ENCODE results near the gene SOCS1. TPM values are rescaled to one million over a fixed set of nuclear protein-coding genes. Genes with fewer than 3 reads are reported as not detected.

The SOCS1 gene
- polyA plus RNA-seq, 1 donor from 2014 or later: not detected

DNA sequence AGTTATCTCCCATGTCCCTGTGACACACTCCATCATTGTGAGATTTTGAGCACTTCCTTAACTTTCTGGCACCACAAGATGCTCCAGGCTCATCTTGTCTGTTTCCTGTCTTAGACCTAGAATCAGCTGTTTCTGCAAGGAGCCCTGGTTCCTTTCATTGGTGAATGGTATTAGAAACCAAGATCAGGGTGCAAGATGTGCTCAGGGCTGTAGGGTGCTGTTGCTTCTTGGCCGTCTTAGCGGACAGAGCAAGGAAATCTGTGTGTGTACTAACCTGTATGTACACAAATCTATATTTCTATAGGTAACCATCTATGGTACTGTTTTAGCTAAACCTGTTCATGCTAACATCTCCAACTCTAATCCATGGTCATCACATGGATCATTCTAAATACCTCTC lies 33.2 kb upstream of the SOCS1 start:
- no peaks in the 10 kb centered on the region for H3K27me3 ChIP-seq (ENCODE audit: insufficient read depth, low read depth, low read length)
- no peaks in the 10 kb centered on the region for H4K20me1 ChIP-seq (ENCODE audit: insufficient read depth)
- H3K9me3 ChIP-seq (ENCODE audit: low read length): no peaks in the 10 kb centered on the region
- H3F3A ChIP-seq (ENCODE audit: insufficient read depth, low read length, poor library complexity, severe bottlenecking): no peaks in the 10 kb centered on the region
- no peak overlapping the region for H3K4me2 ChIP-seq (ENCODE audit: low read length)
- no peak overlapping the region for H3K4me3 ChIP-seq (ENCODE audit: low read length)
- H3K36me3 ChIP-seq (ENCODE audit: insufficient read depth, low read length): no peaks in the 10 kb centered on the region
- H3K9me2 ChIP-seq (ENCODE audit: insufficient read depth, low read length): no peaks in the 10 kb centered on the region
- H3K27ac ChIP-seq (ENCODE audit: low read length): no peak overlapping the region
- no peak overlapping the region for H2AFZ ChIP-seq (ENCODE audit: low read depth, low read length)
- no peak overlapping the region for H3K9ac ChIP-seq (ENCODE audit: low read length)
- TF ChIP-seq MXI1 (conservative IDR thresholded peaks at IDR 0.05; ENCODE audit: poor library complexity, severe bottlenecking): no peak
- TF ChIP-seq SMC3 (conservative IDR thresholded peaks at IDR 0.05; ENCODE audit: poor library complexity): no peak
- no peak for TF ChIP-seq REST (IDR thresholded peaks at IDR 0.05; ENCODE audit: borderline replicate concordance)
- no peak for TF ChIP-seq TAF1 (IDR thresholded peaks at IDR 0.05; ENCODE audit: low read depth)
- TF ChIP-seq EZH2 (IDR thresholded peaks at IDR 0.05; ENCODE audit: borderline replicate concordance, insufficient read depth, low read length, poor library complexity, severe bottlenecking): no peak
- TF ChIP-seq EP300 (conservative IDR thresholded peaks at IDR 0.05; ENCODE audit: poor library complexity, severe bottlenecking): no peak
- no peak for TF ChIP-seq POLR2AphosphoS5 (IDR thresholded peaks at IDR 0.05)
- TF ChIP-seq CTCF (IDR thresholded peaks at IDR 0.05; ENCODE audit: poor library complexity, severe bottlenecking): no peak
- no peak for TF ChIP-seq RAD21 (conservative IDR thresholded peaks at IDR 0.05)
- H3K79me2 ChIP-seq (replicated peaks; ENCODE audit: insufficient read depth, low read length): no peaks in the 10 kb centered on the region

- no peaks in the 10 kb centered on the region for H3K36me3 ChIP-seq (ENCODE audit: insufficient read depth, low read length)
- TF ChIP-seq EZH2 (IDR thresholded peaks at IDR 0.05; ENCODE audit: borderline replicate concordance, insufficient read depth, low read length, poor library complexity, severe bottlenecking) (no peak), TAF1 (IDR thresholded peaks at IDR 0.05; ENCODE audit: low read depth) (no peak), RAD21 (conservative IDR thresholded peaks at IDR 0.05) (no peak), SMC3 (conservative IDR thresholded peaks at IDR 0.05; ENCODE audit: poor library complexity) (no peak), MXI1 (conservative IDR thresholded peaks at IDR 0.05; ENCODE audit: poor library complexity, severe bottlenecking) (no peak), POLR2AphosphoS5 (IDR thresholded peaks at IDR 0.05) (no peak), EP300 (conservative IDR thresholded peaks at IDR 0.05; ENCODE audit: poor library complexity, severe bottlenecking) (no peak), REST (IDR thresholded peaks at IDR 0.05; ENCODE audit: borderline replicate concordance) (no peak), CTCF (IDR thresholded peaks at IDR 0.05; ENCODE audit: poor library complexity, severe bottlenecking) (no peak)
- H3K4me3 ChIP-seq (ENCODE audit: low read length): no peak overlapping the region
- no peak overlapping the region for H3K4me2 ChIP-seq (ENCODE audit: low read length)
- no peaks in the 10 kb centered on the region for H3K79me2 ChIP-seq (replicated peaks; ENCODE audit: insufficient read depth, low read length)
- no peaks in the 10 kb centered on the region for H4K20me1 ChIP-seq (ENCODE audit: insufficient read depth)
- no peak overlapping the region for H3K9ac ChIP-seq (ENCODE audit: low read length)
- no peaks in the 10 kb centered on the region for H3K27me3 ChIP-seq (ENCODE audit: insufficient read depth, low read depth, low read length)
- no peaks in the 10 kb centered on the region for H3K9me2 ChIP-seq (ENCODE audit: insufficient read depth, low read length)
- H3K9me3 ChIP-seq (ENCODE audit: low read length): no peaks in the 10 kb centered on the region
- no peak overlapping the region for H3K27ac ChIP-seq (ENCODE audit: low read length)
- H3F3A ChIP-seq (ENCODE audit: insufficient read depth, low read length, poor library complexity, severe bottlenecking): no peaks in the 10 kb centered on the region
- H2AFZ ChIP-seq (ENCODE audit: low read depth, low read length): no peak overlapping the region
Observed at GRCh38 chr16:11285842-11286241, 29.8 kb upstream of the SOCS1 start.
